GM19328 (cell line): Measurements from ENCODE around the gene GRAPL.
A peak's percentile ranks its signal among the peaks of the same experiment; 100 is the strongest.
"Not testable (repeated sequence)": the region's sequence is repeated elsewhere in the genome, so short reads cannot be mapped to it uniquely, and the experiment has no call there.

Source experiments
- ATAC-seq: cut with Tn5 transposase; IDR thresholded peaks from one replicate; pipeline ENCODE4 v1.9.1; 2021; ENCODE audit warnings: mild to moderate bottlenecking, moderate library complexity; ENCODE audit not compliant: unreplicated experiment

GRAPL gene

DNA sequence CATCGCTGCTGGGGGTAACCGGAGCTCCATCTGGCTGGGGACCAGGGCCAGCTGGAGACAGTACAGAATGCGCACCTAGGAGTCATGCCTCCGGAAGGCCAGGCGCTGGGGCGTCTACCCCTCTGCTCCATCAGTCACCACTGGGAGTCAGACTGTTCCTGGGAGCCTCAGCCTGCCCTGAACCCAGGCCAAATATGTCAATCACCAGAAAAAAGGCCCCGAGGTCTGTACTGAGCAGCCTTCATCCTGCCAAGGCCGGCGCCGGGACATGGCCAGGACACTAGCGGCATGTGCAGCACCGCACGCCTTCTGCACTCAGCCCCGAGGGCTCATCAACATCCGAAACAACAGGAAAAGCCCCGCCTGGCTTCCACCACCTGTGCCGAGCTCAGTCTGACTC lies 8.7 kb downstream of the GRAPL start:
- not testable (repeated sequence) for ATAC-seq

DNA sequence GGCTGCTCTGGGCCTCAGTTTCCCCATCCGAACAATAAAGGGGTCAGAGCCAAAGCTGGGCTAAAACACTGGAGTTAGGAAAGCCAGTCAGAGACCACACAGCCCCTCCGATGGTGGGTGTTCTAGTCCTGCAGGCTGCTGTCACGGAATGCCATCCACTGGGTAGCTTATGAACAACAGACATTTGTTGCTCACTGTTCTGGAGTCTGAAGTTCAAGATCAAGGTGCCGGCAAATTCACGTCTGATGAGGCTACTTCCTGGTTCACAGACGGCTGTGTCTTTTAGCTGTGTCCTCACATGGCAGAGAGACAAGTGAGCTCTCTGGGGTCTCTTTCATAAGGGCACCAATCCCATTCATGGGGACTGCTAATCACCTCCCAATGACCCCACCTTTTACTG lies 9.2 kb downstream of the GRAPL start:
- not testable (repeated sequence) for ATAC-seq

DNA sequence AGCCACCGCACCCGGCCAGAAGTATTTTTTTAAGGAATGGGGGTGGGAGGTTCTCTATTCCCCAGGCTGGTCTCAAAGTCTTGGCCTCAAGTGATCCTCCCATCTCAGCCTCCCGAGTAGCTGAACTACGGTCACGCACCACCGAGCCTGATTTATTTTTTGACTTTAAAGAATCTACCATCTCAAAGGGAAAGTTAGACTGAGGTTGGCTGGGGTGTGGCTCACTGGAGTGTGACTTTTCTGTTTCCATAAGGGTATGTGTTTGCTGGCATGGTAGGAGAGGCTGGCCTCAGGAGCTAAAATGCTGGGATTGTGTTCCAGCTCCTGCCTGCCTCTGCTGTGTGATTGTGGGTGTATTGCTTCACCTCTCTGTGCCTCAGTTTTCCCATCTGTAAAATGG lies 10.6 kb downstream of the GRAPL start:
- not testable (repeated sequence) for ATAC-seq

DNA sequence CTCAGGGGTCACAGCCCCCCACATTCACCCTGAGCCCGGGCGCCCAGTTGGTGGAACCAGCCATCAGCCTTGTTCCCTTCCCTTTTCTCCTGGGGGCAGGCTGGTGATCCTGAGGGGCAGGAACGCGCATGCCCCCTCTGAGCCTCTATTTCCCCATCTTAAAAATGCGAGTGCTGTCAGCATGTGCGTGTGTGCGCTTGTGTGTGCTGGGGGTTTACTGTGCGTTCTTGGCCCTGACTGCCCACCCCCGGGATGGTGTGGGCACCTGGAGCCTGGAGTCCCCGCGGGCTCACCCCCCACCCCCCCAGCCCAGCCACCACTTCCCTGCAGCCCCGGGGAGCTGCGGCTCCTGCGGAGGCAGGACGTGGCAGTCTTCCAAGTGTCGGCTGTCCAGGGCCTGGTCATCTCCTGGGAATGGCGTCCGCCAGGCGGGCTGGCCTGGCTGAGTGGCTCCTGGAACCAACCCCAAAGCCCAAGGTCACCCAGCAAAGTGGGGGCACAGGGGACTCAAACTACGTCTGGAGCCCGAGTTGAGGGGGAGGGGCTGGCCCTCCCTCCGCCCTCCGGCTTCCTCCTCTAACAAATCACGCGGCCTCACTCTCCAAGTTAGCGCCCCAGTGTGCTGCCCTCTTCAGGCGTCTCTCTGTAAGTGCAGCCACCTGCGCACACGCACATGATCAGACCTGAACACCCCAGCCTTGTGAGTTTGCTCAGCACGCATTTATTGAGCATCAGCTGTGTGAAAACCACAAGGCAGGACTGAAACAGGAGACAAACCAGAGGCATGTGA lies 14.2 kb downstream of the GRAPL start:
- not testable (repeated sequence) for ATAC-seq

DNA sequence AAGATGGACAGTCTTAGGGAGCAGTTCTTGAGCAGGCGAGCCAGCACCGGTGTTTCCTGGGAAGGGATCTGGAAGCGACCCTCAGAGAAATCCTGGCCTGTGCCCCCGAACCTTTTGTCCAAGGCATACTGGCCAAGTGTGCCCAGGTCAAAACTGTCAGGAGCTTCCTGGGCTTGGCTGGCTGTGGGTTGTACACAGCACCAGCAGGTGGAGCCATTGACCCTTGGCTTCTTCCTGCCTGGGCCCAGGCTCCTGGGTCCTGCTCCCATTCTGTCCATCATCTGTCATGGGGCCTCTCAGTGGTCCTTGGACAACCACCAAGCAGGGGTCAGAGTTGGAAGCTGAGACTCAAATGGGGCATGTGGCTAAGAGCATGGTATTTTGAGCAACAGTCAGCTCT lies 15.0 kb downstream of the GRAPL start:
- not testable (repeated sequence) for ATAC-seq

DNA sequence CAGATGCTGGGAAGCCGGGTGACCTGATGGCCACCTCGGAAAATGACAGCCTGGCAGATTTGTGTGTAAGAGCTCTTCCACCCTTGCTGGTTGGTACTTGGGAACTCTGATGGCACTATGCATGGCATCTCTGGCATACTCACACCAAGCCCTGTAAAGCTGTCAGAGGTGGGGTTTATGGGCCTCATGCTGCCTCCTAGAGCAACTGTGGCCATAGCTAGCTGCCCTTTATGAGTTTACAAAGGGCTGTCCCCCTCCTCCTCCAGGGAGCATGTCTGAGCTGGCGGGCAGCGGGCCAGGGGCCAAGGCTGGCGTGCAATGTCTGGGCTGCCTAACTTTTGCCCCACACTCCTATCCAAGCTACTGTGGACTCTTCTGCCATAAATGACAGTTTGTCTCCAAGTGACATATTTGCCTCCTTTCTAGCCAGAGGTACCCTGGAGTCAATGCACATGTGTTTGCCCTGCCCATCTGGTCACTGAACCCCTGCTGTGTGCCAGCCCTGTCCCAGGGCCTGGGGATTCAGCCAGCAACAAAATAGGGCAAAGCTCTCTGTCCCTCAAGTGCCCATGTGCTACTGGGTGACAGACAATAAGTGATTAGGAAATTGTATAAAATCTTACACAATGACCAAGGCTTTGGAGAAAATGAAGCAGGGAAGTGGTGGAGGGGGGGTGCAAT lies 15.8 kb downstream of the GRAPL start:
- ATAC-seq, result not testable (repeated sequence)

DNA sequence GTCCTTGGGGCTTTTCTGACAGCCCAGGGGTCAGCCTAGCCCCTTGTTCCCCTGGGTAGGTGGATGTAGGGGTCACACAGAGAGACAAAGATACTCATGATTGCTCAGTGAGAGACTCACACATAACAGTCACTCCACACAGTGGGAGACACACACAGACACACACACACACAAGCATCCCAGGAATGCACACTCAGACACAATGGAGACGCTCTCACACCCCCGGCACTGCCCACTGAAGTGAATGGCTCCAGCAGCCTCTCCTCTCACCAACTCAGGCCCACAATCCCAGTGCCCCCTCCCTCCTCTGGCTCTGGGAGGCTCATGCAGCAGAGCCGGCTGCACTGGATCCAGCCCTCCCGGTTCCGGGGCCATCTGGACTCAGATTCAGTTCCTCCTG lies 17.0 kb downstream of the GRAPL start:
- not testable (repeated sequence) for ATAC-seq

DNA sequence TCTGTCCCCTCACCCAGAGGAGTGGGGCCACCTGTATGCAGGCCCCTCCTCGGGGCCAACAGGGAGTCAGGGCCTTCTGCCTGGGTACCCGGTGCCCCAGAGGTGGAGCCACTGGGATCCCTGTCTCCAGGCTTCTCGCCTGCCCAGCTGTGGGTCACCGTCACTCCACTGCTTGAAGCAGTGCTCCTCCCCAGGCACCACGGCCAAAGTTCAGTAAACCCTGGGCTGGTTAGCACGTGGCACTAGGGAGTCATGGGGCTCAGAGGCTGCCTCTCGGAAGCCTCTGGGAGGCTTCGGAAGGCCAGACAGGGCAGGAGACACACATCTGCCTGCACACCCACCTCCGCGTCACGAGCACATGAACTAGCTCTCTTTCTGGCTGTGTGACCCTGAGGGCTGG lies 18.1 kb downstream of the GRAPL start:
- not testable (repeated sequence) for ATAC-seq

DNA sequence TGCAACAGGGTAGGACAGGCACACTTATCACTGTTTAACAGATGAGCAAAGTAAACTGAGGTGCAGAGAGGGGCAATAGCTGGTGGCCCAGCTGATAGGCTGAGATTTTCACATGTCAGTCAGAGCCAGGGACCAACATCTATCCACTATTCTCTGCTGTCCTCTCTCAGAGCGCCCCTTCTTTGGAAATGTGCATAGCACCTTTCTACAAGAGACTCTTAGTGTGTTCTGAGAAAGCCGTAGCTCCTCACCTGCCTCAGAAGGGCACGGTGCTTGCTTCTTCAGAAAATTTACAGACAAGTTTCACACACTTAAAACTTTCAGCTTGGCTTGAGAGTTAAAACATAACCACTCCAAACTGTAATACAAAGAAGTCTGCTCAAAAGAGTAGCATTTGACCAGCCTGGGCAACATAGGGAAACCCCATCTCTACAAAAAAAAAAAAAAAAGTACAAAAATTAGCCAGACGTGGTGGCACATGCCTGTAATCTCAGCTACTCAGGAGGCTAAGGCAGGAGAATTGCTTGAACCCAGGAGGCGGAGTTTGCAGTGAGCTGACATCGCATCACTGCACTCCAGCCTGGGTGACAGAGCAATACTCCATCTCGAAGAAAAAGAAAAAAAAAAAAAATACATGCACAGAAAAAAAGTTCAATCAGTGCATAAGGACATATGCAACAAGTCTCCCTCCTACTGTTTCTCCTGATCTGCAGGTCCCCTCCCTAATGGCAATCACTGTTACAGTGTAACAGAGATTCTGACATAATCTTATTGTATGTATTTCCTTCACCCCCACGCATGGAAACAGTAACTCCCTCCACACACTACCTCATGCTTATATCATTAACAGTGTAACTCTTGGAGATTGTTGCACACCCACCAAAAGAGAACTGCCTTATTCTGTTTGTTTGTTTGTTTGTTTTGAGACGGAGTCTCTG lies 23.6 kb downstream of the GRAPL start:
- ATAC-seq, result not testable (repeated sequence)

DNA sequence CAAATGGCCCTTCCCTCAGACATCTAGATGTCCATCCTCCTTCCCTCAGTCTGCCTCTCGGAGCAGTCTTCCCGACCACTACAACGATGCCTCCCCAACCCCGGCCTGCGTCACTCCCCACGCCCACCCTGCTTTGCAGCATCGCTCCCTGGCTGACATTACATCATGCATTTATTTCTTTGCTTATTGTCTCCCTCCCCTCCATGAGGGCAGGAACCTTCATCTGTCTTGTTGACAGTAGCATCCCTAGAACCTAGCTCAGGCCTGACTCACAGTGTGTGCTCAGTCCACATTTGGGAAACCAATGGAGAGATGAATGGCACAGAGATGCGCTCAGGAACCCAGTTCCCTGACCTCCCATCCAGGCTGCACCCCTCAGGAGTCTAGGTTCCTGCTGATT lies 30.2 kb downstream of the GRAPL start:
- ATAC-seq, result not testable (repeated sequence)

DNA sequence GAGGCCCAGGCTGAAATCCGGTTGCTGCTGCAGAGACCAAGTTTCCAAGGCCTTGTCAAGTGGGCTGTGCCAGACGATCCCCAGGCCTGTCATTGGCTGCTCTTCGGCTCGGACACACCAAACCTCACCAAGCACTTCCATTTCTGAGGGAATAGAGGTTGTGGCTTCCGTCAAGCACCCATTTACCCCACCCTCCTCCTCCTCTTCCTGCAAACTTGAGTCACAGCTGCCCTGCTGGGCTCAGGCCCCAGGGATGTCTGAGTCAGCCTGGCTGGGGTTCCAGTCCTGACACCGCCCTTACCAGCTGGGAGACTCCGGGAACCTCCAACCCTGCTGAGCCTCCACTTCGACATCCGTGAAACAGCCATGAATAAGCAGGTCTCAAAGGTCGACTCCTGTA lies 31.1 kb downstream of the GRAPL start:
- not testable (repeated sequence) for ATAC-seq

DNA sequence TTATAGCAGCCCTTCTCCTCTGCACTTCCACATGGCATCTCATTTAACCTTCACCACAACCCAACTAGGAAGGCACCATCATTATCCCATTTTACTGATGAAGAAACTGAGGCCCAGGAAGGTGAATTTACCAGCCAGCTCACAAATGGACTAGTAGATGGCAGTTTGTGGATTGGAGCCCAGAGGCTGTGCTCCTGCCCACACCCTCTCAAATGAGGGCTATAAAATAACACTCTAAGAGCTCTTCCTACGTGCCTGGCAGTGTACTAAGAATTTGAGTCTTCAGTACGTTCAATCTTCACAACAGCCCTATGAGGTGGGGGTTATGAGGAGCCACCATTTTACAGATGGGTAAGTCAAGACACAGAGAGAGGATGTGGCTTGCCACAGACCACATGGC lies 31.5 kb downstream of the GRAPL start:
- not testable (repeated sequence) for ATAC-seq

DNA sequence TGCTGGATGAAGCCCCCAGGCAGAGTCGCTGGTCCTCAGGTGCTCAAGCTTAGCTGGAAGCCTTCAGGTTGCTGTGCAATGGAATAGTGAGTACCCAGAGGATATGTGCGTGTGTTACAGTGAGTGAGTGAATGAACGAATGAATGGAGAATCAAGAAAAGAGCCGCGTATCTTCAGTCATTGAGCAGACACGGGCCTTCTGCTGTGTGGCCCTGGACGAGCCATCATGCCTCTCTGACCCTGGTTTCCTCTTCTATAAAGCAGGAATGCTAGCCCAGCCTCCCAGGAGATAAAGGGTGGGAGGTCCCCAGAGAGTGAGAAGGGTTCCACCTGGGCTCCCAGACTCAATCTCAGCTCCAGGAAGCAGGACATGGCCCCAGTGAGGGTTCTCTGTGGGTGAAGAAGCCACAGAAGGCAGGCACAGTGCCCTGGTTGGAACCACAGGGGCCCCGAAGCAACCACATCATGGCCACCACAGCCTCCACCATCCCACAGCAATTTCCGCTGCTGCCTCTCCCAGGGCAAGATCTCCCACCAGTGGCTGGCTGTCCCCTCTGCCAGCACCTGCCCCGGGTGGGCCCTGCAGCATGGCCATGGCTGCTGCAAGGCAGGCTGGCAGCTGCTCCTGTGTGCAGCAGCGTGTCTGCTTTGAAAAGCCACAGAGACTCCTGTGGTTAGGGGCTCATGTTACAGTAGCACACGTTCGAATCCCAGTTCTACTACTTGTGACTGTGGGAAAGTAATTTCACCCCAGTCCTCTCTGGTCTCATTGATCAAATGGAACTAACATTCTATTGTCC lies 34.1 kb downstream of the GRAPL start:
- ATAC-seq, result not testable (repeated sequence)

DNA sequence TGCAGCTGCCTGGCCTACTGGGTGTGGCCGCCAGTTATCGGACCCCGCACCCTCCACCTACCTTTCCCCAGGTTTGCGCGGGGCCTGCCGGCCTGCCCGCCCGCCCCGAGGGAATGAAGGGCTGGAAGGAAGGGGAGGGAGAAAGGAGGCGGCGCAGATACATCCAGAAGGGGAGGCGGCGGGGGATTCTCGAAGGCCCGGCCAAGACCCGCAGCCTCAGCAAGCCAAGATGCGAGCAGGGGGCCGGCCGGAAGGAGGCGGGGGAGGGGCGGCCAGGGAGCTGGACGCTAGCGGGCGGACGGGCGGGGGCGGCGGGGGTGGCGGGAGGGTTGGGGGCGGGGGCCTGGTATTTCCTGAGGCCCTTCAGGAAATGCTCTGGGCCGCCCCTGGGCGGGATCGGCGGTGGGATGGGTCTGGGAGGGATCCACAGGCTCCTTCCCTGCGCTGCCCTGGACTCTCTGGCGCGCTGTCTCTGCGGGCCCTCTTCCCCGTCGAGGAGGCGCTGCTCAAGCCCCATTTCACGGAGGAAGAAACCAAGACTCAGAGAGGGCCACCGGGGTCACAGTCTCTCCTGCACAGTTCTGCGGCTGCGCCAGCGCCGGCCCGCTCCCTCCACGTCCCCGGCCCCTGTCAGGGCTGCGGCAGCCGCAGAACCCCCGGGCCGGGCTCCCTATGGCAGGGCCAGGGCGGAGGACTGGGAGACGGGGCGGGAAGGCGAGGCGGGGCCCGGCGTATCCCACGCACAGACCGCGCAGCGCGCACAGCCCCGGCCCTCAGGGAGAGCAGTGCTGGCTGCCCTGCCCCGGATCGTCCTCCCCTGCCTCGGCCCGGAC lies 35.2 kb downstream of the GRAPL start:
- not testable (repeated sequence) for ATAC-seq

DNA sequence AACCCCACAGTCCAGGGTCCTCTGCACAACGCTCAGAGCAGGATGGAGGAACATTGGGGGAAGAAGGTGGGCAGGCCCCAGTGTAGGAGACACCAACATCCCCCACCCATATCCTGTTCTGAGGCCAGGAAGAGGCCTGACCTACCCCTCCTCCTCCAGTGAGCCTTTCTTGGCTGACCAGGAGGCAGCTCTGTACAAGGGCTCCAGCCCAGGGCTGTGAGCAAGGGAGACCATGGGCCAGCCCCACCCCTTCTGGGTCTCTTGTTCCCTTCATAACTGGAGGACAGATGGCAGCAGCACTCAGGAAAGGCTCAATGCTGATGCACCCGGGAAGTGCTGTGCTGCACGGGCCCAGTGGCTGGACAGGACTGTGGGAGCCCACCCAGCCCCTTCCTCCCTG lies 47.0 kb downstream of the GRAPL start:
- not testable (repeated sequence) for ATAC-seq

DNA sequence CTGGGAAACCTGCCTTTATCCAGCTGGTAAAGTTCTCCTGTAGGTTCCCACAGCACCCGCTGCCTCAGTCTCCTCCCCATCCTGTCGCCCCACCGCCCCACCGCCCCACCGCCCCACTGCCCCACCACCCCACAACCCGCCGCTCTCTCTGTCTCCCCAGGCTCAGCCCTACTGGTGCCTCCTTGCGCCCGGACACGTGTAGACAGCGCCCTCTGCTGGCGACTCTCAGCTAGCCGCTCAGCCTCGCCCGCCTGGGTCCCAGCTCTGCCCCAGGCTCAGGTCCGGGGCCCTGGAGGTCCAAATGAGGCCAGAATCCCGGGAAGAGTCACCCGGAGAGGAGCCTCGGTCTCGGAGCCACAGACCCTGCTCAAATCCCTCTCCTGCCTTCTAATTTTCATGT lies 48.0 kb downstream of the GRAPL start:
- not testable (repeated sequence) for ATAC-seq

DNA sequence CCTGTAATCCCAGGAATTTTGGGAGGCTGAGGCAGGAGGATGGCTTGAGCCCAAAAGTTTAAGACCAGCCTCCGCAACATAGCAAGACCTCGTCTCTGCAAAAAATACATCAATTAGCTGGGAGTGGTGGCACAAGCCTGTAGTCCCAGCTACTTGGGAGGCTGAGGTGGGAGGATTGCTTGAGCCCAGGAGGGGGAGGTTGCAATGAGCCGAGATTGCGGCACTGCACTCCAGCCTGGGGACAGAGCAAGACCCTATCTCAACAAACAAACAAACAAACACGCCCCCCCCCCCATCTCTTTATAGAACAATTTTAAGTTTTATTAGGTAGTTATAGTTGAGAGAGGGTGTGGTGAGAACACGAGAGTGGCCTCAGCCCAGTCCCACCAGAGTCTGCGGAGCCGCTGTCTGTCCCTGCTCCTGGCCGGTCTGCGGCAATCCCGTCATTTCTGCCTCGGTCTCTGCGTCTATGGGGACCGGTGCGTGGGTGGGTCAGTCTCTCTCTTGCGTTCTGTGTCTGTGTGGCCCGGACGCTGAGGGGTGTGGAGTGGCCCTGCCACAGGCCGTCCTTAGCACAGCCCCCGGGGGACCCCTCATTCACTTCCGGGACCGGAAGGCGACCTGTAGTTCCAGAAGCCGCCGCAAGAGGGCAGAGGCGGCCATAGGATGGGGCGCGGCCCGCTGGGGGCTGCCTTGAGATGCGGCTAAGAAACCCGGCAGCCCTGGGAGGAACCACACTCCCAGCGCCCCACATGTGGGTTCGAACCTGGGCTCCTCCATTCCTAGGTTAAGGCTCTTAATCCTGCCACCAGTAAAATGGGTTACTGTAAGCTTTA lies 53.9 kb downstream of the GRAPL start:
- ATAC-seq, result peak; percentile 67
